Breast epithelium (tissue), 3 donors: ENCODE results near the gene CSRNP3.

Experiments
- CTCF ChIP-seq, 3 donors: fragments of 450-650 bp; IDR thresholded peaks; one replicate each; pipeline ENCODE4 v1.5.1; 2016 to 2017; ENCODE audit warnings: antibody characterized with exemption in 3 of 3, mild to moderate bottlenecking in 3 of 3, moderate library complexity in 3 of 3
- POLR2A ChIP-seq: fragments of 450-650 bp; IDR thresholded peaks from one replicate; pipeline ENCODE4 v1.6.1; 2016; ENCODE audit warnings: antibody characterized with exemption, mild to moderate bottlenecking, moderate library complexity

- TF ChIP-seq CTCF (IDR thresholded peaks at IDR 0.05) (no peak), POLR2A (no peak)
Observed at GRCh38 chr2:165637396-165637795, 167.9 kb downstream of the CSRNP3 start.
